HG03103 (cell line): Measurements from ENCODE around the gene ATP5ME.
"Not testable (repeated sequence)": the region's sequence is repeated elsewhere in the genome, so short reads cannot be mapped to it uniquely, and the experiment has no call there.

Source experiments
- ATAC-seq: cut with Tn5 transposase; IDR thresholded peaks from one replicate; pipeline ENCODE4 v1.9.1; 2021; ENCODE audit warnings: low read depth; ENCODE audit not compliant: unreplicated experiment

The ATP5ME gene, protein sequence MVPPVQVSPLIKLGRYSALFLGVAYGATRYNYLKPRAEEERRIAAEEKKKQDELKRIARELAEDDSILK

DNA sequence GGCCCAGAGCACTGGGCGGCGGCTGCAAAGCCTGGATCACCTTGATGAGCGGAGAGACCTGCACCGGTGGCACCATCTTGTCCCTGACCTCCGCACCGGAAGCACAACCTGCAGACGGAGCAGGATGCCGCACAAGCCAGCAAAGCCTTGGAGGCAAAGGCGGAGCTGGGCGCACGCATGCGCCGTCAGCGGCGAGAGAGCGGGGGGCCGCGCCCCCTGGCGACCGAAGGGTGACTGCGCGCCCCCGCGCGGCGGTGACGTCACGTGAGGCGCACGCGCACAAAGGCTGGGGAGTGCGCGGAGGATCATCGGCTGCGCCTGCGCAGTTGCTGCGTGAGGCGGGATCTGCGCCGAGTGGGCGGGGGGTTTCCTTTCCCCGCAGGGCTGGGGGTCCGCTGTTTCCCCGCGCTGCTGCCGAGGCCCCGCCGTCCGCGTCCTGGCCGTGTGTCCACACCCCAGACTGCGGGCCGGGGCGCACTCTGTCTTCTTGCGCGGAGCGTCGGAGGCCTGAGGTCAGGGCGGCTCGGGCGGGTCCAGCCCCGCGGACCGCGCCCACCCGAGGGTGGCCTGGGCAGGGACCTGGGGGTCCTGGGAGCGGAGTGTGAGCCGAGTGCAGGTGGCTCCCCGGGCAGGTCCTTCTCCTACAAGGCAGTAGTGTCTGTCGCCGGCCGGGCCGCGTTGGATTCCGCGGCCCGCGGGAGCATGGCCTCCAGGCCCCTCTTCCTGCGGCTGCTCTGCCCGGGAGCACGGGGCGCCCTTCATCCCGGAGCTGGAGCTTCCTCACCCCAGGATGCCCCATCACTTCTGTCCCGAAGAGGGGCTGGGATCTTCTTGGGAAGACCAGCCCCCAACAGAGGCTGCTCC is at the start of gene ATP5ME, which contains the start of gene MYL5:
TSS of gene ATP5ME (minus strand) at position 105 of the 864 bp plus-strand sequence. CDS start at position 76, 29 bp downstream.
TSS of gene MYL5 (plus strand) at position 371 of the 864 bp plus-strand sequence. CDS start 3,485 bp downstream, outside the sequence.
- peak; percentile 74 for ATAC-seq

DNA sequence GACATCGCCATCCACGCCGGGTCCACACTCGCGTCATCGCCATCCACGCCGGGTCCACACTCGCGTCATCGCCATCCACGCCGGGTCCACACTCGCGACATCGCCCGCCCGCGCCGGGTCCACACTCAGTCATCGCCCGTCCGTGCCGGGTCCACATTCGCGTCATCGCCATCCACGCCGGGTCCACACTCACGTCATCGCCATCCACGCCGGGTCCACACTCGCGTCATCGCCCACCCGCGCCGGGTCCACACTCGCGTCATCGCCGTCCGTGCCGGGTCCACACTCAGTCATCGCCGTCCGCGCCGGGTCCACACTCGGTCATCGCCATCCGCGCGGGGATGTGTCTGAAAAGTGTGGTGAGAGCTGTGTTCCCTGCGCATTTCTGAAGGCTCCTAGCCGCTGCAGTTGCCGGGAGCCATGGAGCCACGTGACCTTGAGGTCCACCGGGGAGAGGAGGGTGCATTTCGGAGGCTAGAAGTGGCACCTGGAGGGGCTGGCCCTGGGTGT is 48.8 kb upstream of the ATP5ME start:
- ATAC-seq, result no peak

DNA sequence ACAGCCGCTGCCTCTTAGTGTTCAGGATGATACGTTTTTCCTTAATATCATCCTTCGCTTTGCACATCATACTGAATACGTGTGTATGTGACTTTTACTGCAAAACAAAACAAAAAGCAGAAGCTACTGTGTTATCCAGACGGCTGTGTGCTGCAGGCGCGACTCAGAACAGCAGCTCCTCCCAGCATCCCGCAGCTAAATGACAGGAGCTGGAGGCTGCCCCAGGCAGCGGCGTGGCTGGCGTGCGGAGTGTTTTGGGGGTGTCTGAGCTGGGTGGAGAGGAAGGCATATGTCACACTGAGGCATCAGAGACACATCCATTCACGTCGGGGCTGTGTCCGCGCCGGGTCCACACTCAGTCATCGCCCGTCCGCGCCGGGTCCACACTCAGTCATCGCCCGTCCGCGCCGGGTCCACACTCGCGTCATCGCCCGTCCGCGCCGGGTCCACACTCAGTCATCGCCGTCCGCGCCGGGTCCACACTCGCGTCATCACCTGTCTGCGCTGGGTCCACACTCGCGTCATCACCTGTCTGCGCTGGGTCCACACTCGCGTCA is 48.2 kb upstream of the ATP5ME start:
- ATAC-seq, result no peak

DNA sequence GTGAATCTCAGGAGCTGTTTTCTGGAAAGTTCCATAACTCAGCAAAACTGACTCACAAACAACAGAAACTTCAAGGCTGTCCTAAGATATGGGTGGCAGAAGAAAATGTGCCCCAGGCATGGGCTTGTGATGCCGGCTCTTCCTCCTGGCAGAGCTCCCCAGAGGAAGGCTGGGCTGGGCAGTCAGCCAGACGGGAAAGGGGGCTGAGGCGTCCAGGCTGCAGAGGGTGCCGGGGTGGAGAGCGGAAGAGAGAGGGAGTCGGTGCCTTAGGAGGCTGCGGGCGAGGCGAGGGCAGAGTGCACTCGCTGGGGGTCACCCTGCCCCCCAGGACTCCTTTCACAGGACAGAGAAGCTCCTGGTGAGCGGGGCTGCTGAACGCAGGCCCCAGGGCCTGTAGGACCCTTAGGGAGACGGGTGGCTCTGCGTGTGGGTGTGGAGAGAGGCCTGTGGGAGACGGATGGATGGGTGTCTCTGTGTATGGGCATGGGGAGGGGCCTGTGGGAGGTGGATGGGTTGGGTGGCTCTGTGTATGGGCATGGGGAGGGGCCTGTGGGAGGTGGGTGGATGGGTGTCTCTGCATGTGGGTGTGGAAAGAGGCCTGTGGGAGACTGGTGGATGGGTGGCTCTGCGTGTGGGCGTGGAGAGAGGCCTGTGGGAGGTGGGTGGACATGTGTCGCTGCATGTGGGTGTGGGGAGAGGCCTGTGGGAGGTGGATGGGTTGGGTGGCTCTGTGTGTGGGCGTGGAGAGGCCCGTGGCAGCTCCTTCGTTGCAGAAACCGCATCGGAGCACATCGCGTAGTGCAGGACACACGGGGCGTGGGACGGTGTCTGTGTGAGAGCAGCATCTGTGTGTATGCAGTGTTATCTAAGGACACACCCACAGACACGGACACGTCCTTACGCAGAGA is 47.4 kb upstream of the ATP5ME start:
- ATAC-seq, result no peak

DNA sequence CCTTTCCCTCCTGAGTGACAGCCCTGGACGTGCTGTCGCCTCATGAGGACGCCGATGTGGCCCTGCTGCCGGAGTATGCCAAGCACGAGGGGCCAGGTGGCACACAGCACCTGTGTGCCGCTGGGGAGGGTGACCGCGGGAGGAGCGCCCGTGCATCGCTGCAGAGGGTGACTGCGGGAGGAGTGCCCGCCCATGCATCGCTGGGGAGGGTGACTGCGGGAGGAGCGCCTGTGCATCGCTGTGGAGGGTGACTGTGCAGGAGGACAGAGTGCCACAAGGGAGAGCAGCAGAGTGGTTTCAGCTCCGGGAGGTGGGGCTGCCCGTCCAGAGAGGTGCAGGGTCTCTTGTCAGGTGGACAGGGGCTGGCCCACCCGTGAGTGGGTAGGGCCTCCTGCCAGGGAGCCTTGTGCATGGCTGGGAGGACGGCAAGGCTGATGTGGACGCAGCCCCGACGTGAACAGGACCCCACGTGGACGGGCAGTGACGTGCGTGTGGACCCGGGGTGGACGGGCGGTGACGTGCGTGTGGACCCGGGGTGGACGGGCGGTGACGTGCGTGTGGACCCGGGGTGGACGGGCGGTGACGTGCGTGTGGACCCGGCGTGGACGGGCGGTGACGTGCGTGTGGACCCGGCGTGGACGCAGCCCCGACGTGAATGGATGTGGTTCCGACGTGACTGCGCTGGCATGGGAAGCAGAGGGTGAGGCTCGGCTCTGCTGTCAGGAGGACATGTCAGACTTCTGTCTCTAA is 46.2 kb upstream of the ATP5ME start:
- no peak for ATAC-seq

DNA sequence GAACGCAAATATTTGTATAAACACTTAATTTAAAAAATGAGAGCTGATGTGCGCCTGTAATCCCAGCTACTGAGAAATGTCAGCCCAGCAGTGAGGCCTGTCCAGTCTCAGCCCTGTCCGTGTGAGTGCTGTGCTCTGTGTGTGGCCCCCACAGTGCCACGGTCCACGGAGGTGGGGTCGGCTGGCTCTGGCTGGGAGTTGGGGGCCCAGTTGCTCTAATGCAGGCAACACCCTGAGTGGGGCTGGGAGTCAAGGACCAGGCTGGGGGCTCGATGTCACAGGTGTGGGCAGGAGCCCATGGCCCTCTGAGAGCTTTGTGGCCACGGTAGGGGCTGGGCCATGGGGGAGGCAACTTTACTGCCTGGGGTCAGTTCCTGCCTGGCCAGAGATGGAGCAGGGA is 44.4 kb upstream of the ATP5ME start:
- ATAC-seq, result no peak

DNA sequence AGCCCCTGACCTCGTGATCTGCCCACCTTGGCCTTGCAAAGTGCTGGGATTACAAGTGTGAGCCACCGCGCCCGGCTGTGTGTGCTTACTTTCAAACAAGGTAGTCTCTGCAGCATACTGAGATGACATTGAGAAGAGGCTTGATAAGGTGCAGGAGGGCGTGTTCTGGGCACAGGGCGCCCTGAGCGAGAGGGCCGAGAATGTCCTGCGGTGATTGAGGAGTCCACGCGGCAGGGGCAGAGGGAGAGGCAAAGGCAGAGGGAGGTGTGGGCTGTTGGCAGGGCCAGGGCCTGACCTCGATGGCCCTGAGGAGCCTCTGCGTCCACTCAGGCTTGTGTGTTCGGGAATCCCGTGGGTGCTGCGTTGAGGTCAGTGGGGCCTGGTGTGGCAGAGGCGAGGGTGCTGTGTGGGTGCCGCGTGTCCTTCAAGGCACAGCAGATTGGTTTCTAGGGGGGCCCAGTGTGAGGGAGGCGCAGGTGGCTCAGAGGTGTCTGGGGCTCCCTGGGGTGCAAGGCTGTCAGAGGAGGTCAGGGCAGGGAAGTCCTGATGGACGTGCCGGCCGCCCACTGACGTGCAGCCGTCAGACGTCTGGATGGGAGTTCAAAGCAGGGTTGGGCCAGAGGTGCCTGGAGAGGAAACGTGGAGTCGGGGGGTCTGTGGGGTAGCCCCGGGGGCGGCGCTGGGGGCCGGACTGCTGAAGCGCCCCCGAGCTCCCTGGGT is 43.7 kb upstream of the ATP5ME start:
- ATAC-seq, result no peak

DNA sequence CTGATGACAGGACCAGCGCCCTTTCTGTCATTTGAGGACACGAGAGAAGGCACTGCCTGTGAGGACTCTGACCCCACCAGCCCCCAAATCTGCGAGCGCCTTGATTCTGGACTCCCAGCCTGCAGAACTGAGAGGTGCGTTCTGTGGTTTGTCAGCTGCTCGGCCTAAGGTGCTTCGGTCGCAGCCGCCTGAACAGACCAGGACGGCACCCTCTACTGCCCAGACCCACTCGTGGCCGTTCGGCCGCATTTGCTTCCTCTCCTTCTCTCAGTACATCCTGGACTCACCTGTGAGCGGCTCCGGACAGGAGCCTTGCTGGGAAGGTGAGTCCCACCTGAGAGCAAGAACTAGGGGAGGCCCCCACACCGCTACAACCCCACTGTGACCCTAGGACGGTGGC is 40.0 kb upstream of the ATP5ME start:
- ATAC-seq, result no peak

DNA sequence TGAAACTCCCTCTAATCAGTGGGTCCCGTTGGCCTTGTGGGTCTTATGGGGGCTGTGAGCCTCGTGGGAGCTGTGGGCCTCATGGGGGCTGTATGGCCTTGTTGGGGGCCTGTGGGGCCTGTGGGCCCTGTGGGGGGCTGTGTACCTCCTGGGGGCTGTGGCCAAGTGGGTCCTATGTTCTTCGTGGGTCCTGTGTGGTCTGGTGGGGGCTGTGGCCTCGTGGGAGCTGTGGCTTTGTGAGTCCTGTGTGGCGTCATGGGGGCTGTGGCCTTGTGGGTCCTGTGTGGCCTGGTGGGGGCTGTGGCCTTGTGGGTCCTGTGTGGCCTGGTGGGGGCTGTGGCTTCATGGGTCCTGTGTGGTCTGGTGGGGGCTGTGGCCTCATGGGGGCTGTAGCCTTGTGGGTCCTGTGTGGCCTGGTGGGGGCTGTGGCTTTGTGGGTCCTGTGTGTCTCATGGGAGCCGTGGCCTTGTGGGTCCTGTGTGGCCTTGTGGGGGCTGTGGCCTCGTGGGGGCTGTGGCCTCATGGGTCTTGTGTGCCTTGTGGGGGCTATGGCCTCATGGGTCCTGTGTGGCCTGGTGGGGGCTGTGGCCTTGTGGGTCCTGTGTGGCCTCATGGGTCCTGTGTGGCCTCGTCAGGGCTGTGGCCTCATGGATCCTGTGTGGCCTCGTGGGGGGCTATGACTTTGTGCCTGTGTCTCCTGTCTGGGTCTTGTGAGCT is 39.0 kb upstream of the ATP5ME start:
- ATAC-seq, result no peak

DNA sequence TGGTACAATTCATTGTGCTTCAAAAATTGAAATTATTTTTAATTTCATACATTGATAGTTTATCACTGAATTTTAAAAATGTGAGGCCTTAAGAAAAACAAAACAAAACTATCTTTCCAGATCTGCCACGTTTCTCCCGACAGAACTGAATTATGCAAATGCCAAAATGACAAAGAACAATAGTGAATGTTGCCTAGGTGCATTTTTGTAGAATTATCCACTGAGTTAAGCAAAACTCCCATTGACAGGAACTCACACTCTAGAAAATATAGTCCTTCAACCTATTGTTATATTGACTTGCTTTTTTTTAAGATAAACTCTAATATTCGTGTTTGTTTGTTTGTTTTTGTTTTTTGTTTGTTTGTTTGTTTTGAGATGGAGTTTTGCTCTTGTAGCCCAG is 38.0 kb upstream of the ATP5ME start:
- no peak for ATAC-seq

DNA sequence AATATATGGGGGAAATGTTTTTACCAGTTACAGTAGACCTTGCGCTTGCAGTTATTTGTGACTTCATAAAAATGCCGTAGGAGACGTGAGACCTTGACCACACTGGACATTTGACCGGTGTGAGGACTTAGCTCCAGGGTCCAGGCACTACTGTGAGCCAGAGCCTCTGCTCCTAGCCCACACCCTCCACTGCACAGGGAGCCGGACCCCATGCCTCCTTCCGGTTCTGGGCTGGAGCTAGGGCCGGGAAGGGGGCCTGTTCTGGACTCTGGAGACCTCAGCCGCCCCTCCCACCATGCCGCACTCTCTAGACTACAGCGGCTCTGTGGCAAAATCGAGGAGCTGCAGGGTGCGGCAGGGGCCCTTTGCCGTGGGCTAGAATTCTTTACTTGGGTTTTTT is 36.8 kb upstream of the ATP5ME start:
- ATAC-seq, result no peak

DNA sequence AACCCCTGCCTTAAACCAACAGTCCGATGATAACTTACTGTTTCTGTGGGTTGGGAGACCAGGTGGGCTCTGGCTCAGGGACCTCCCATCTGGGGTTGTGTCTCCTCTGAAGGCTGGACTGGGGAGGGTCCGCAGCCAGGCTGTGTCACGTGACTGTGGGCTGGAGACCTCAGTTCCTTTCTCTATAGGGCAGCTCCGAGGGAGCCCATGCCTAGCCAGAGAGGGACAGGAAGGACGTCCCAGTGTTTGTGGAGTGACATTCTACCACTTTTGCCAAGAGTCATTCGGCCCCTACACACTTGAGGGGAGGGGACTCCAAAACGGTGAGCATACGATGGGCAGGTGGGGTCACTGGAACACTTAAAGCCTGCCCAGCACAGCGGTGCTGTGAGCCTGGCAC is 36.0 kb upstream of the ATP5ME start:
- ATAC-seq, result no peak

DNA sequence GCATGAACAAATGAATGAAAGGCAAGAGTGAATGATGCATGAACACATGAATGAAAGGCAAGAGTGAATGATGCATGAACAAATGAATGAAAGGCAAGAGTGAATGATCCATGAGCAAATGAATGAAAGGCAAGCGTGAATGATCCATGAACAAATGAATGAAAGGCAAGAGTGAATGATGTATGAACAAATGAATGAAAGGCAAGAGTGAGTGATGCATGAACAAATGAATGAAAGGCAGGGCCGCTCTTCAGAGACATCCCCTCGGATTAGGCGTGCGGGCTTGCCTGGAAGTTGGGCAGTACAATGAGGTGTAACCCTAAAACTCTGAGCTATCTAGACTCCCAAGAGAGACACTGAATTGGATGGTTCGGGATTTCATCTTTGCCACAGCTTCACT is 35.3 kb upstream of the ATP5ME start:
- no peak for ATAC-seq

DNA sequence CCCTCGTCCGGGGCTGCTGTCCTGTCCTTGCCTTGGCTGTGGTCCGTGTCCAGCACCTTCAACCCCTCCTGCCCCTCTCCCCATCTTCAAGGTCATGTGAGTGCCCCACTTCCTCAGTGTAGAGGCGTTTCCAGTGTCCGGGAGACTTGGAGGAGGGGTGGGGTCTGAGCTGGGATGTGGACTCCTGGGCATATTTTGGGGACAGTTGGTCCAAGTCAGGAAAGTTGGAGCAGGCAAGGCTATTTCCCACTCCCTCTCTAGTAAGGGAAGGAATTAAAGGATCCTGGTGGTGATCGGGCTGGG is 34.5 kb upstream of the ATP5ME start:
- ATAC-seq, result no peak

DNA sequence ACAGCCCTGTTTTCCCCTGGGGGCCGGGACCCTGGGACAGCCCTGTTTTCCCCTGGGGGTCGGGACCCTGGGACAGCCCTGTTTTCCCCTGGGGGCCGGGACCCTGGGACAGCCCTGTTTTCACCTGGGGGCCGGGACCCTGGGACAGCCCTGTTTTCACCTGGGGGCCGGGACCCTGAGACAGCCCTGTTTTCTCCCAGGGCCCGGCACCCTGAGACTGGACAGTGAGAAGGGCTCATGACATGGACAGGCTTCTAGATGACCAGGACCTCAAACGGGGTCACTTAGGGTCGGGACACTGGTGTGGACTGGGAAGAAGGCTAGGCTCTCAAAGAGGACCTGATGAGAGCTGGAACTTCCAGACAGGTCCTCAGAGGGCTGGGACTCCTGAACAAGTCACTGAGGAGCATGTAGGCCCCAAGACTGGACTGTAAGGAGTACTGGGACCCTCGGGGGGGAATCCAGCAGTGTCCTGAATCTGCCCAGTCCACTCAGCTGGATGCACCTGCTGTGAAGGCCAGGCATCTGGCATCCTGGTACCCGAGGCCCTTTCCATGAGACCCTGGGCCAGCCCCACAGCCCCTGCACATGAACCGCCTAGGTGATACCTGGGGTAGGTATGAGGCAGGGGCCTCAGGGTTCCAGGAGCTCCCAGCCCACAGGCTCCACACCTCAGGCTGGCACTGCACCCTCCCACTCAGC is 34.0 kb upstream of the ATP5ME start:
- ATAC-seq, result no peak

DNA sequence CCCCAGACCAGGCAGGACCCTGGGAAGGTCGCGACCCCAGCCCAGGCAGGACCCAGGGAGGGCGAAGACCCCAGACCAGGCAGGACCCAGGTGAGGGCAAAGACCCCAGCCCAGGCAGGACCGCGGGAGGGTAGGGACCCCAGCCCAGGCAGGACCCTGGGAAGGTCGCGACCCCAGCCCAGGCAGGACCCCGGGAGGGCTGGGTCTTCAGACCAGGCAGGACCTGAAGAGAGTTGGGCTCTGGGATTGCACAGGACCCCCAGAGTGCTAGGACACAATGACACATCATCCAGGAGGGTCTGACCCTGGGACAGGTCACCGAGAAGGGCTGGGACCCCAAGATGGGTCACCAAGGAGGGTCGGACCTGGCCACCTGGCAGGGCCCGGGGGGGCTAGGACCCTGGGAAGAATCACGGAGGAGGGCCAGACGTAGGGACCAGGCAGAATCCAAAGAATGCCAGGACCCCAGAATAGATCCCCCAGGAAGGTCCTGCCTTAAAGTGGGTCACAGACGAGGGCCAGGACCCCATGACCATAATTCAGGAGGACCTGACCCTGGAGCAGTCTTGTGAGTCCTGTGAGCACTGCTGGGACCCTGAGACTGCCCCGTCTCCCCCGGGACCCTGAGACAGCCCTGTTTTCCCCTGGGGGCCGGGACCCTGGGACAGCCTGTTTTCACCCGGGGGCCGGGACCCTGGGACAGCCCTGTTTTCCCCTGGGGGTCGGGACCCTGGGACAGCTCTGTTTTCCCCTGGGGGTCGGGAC is 32.9 kb upstream of the ATP5ME start:
- ATAC-seq, result no peak

DNA sequence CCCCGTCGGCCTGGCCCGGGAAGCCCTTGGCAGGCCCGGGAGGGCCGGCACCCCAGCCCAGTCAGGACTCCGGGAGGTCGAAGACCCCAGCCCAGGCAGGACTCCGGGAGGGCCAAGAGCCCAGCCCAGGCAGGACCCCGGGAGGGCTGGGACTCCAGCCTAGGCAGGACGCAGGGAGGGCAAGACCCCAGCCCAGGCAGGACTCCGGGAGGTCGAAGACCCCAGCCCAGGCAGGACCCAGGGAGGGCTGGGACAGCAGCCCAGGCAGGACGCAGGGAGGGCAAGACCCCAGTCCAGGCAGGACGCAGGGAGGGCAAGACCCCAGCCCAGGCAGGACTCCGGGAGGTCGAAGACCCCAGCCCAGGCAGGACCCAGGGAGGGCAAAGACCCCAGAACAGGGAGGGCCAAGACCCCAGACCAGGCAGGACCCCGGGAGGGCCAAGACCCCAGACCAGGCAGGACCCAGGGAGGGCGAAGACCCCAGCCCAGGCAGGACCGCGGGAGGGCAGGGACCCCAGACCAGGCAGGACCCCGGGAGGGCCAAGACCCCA is 32.1 kb upstream of the ATP5ME start:
- not testable (repeated sequence) for ATAC-seq
